Osteoblast (primary cell): ENCODE data around the gene RNF225. TPM values are rescaled to one million over a fixed set of nuclear protein-coding genes. Genes with fewer than 3 reads are reported as not detected.

Experiments used
- DNase-seq: peaks from one replicate; pipeline ENCODE4 v3.0.0; 2011; ENCODE audit warnings: low spot score, mixed read lengths; ENCODE audit not compliant: insufficient read length; ENCODE audit errors: missing footprints
- H2AFZ ChIP-seq: 2 replicates; pipeline ENCODE4 v1.6.0; 2011; ENCODE audit warnings: mild to moderate bottlenecking, low read length
- H3K27ac ChIP-seq: 2 replicates; pipeline ENCODE4 v1.5.1; 2011; ENCODE audit warnings: mild to moderate bottlenecking, low read depth, low read length, moderate library complexity
- H3K27me3 ChIP-seq: 2 replicates; pipeline ENCODE4 v1.6.0; 2012; ENCODE audit warnings: mild to moderate bottlenecking, control low read depth, inconsistent platforms, low read length, moderate library complexity; ENCODE audit not compliant: insufficient read depth
- H3K36me3 ChIP-seq: 2 replicates; pipeline ENCODE4 v1.5.1; 2011; ENCODE audit warnings: mild to moderate bottlenecking, low read length, control low read depth, moderate library complexity; ENCODE audit not compliant: insufficient read depth
- H3K4me1 ChIP-seq: 2 replicates; pipeline ENCODE4 v1.5.1; 2011; ENCODE audit warnings: mild to moderate bottlenecking, low read length, control low read depth, moderate library complexity; ENCODE audit not compliant: insufficient read depth
- H3K4me2 ChIP-seq: 2 replicates; pipeline ENCODE4 v1.6.0; 2011; ENCODE audit warnings: mild to moderate bottlenecking, low read length; ENCODE audit not compliant: insufficient read depth
- H3K4me3 ChIP-seq: fragments of 200-600 bp; sonication (generic); 3 replicates; pipeline ENCODE4 v1.5.1; 2012; ENCODE audit warnings: mild to moderate bottlenecking, low read length, inconsistent platforms; ENCODE audit not compliant: insufficient read depth
- H3K79me2 ChIP-seq: 2 replicates; pipeline ENCODE4 v1.6.0; 2012; ENCODE audit warnings: mild to moderate bottlenecking, low read length, control low read depth, inconsistent platforms; ENCODE audit not compliant: insufficient read depth
- H3K9me3 ChIP-seq: 2 replicates; pipeline ENCODE4 v1.5.1; 2011; ENCODE audit warnings: low read depth, low read length, control low read depth
- H4K20me1 ChIP-seq: 2 replicates; pipeline ENCODE4 v1.6.0; 2012; ENCODE audit warnings: mild to moderate bottlenecking, low read length, control low read depth; ENCODE audit not compliant: insufficient read depth
- total RNA-seq: library from RNA; depleted of rRNA; stranded (reverse); fragments of >200 nt; gene quantifications from 2 replicates; pipeline ENCODE4 v1.2.3, GENCODE V29; 2012
- TF ChIP-seq, protein P1 (sequence below): IDR thresholded peaks from 2 replicates; pipeline ENCODE4 v1.5.1; 2011; ENCODE audit warnings: mild to moderate bottlenecking, low read depth, low read length, moderate library complexity; ENCODE audit errors: extremely low read depth

Gene RNF225
- total RNA-seq, 1 donor: not detected

GRCh38 chr19:58392945-58393724 is 2.3 kb upstream of the RNF225 start:
- peaks cover 25% of the 10 kb centered on the region for H3K79me2 ChIP-seq
- no peak overlapping the region for H2AFZ ChIP-seq
- H3K4me1 ChIP-seq: peaks cover 3% of the 10 kb centered on the region
- no peak overlapping the region for H3K27ac ChIP-seq
- H4K20me1 ChIP-seq: peaks cover 50% of the 10 kb centered on the region
- H3K4me2 ChIP-seq: no peak overlapping the region
- TF ChIP-seq, protein P1, sequence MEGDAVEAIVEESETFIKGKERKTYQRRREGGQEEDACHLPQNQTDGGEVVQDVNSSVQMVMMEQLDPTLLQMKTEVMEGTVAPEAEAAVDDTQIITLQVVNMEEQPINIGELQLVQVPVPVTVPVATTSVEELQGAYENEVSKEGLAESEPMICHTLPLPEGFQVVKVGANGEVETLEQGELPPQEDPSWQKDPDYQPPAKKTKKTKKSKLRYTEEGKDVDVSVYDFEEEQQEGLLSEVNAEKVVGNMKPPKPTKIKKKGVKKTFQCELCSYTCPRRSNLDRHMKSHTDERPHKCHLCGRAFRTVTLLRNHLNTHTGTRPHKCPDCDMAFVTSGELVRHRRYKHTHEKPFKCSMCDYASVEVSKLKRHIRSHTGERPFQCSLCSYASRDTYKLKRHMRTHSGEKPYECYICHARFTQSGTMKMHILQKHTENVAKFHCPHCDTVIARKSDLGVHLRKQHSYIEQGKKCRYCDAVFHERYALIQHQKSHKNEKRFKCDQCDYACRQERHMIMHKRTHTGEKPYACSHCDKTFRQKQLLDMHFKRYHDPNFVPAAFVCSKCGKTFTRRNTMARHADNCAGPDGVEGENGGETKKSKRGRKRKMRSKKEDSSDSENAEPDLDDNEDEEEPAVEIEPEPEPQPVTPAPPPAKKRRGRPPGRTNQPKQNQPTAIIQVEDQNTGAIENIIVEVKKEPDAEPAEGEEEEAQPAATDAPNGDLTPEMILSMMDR: no peak
- H3K4me3 ChIP-seq: no peak overlapping the region
- no peak for DNase-seq
- no peaks in the 10 kb centered on the region for H3K9me3 ChIP-seq
- H3K27me3 ChIP-seq: peaks cover 9% of the 10 kb centered on the region
- peaks cover 57% of the 10 kb centered on the region for H3K36me3 ChIP-seq

DNA sequence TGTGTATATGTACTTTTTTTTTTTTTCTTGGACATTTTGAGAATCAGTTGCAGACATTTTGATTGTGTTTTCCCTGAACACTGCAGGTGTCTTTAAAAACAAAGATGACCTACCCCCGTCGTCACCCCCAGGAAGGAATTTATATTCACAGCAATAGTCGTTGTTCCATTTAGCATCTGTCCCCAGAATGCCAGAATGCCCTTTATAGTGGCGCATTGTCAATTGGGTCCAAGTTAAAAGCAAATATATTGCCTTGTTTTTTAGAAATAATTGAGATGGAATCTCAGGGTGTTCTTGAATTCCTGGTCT is 1.8 kb upstream of the RNF225 start:
- no peak overlapping the region for H3K4me2 ChIP-seq
- no peaks in the 10 kb centered on the region for H3K9me3 ChIP-seq
- no peak overlapping the region for H2AFZ ChIP-seq
- TF ChIP-seq, protein P1: no peak
- no peak overlapping the region for H3K27ac ChIP-seq
- no peaks in the 10 kb centered on the region for H3K4me1 ChIP-seq
- peaks cover 20% of the 10 kb centered on the region for H3K79me2 ChIP-seq
- H3K27me3 ChIP-seq: peaks cover 9% of the 10 kb centered on the region
- peaks cover 52% of the 10 kb centered on the region for H3K36me3 ChIP-seq
- peak; percentile 74 for DNase-seq
- H4K20me1 ChIP-seq: peaks cover 48% of the 10 kb centered on the region
- H3K4me3 ChIP-seq: no peak overlapping the region

- Histone ChIP-seq H4K20me1 (peaks cover 43% of the 10 kb centered on the region), H3K27me3 (peaks cover 9% of the 10 kb centered on the region), H2AFZ (no peak overlapping the region), H3K9me3 (no peaks in the 10 kb centered on the region), H3K27ac (no peak overlapping the region), H3K4me1 (no peaks in the 10 kb centered on the region), H3K4me3 (no peak overlapping the region), H3K79me2 (peaks cover 12% of the 10 kb centered on the region), H3K4me2 (no peak overlapping the region), H3K36me3 (peaks cover 42% of the 10 kb centered on the region)
- peak; percentile 78 for DNase-seq
- TF ChIP-seq, protein P1: no peak
Observed at GRCh38 chr19:58394821-58395219, 636 bp upstream of the RNF225 start.

- DNase-seq: peak; percentile 83
- H3K4me2 ChIP-seq: no peak overlapping the region
Observed at GRCh38 chr19:58395979-58396627, 647 bp downstream of the RNF225 start.

More at GRCh38 chr19:58395979-58396627, 647 bp downstream of the RNF225 start:
- Histone ChIP-seq H4K20me1 (peaks cover 34% of the 10 kb centered on the region), H3K9me3 (no peaks in the 10 kb centered on the region), H3K4me3 (peak overlapping the region; percentile 28), H3K79me2 (peaks cover under 1% of the 10 kb centered on the region), H3K27me3 (peaks cover 9% of the 10 kb centered on the region), H2AFZ (no peak overlapping the region), H3K27ac (no peak overlapping the region), H3K36me3 (peaks cover 34% of the 10 kb centered on the region), H3K4me1 (peaks cover 9% of the 10 kb centered on the region)
- TF ChIP-seq, protein P1: no peak
